CD4-positive, alpha-beta T cell treated with Interferon gamma for 1 hour (primary cell): ENCODE results near the gene NUP62.

Experiments used
- DNase-seq: peaks from one replicate; pipeline ENCODE4 v3.0.0-alpha.2; 2020

The NUP62 gene

GRCh38 chr19:49863254-49863934, 65.9 kb downstream of the NUP62 start:
- DNase-seq, result no peak

GRCh38 chr19:49862391-49863253, 66.7 kb downstream of the NUP62 start:
- DNase-seq, result no peak

GRCh38 chr19:49861541-49862378, 67.5 kb downstream of the NUP62 start:
- no peak for DNase-seq

GRCh38 chr19:49861107-49861506, 68.2 kb downstream of the NUP62 start:
- no peak for DNase-seq

- no peak for DNase-seq
These were observed 68.8 kb downstream of the NUP62 start for GRCh38 chr19:49860336-49861102.

GRCh38 chr19:49859682-49860335, 69.5 kb downstream of the NUP62 start:
- no peak for DNase-seq

- DNase-seq, result no peak
These were observed 71.0 kb downstream of the NUP62 start for GRCh38 chr19:49858088-49858985.

- no peak for DNase-seq
These were observed 71.5 kb downstream of the NUP62 start for GRCh38 chr19:49857838-49858087.

- DNase-seq, result no peak
These were observed 72.1 kb downstream of the NUP62 start for GRCh38 chr19:49857061-49857837.
